OCI-LY1 (cell line): ENCODE measurements around the gene IL1RAPL1.

ENCODE experiments used
- EZH2 ChIP-seq: fragments of 200-600 bp; sonication (generic), shearing (Covaris generic); IDR thresholded peaks from 2 replicates; pipeline ENCODE4 v1.8.0; 2017; ENCODE audit warnings: borderline replicate concordance, mixed run types, mild to moderate bottlenecking, antibody characterized with exemption, low read length, moderate library complexity, mixed read lengths
- TF ChIP-seq, protein P1 (sequence below): fragments of 200-600 bp; sonication (generic), shearing (Covaris generic); IDR thresholded peaks from 2 replicates; pipeline ENCODE4 v1.5.1; 2017; ENCODE audit warnings: mild to moderate bottlenecking, antibody characterized with exemption, low read length, moderate library complexity, mixed read lengths

DNA sequence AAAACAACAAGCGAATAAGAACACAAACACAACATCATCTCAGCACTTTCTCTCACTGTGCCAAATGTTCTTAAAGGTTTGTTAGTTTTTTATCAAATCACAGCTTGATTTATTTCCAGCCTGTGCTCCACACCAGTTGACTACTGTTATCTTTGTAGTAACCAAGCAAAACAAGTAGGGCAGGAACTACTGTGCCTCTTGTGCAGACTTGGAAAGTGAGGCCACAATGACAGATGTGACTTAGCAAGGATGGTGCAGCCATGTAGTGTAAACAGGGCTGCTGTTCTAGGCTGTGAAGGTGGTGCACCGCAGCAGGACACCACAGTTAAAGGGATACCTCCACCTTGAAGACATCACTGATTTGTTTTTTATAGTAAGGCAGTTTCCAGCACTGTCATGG lies 170.0 kb downstream of the IL1RAPL1 start:
- TF ChIP-seq, protein P1, sequence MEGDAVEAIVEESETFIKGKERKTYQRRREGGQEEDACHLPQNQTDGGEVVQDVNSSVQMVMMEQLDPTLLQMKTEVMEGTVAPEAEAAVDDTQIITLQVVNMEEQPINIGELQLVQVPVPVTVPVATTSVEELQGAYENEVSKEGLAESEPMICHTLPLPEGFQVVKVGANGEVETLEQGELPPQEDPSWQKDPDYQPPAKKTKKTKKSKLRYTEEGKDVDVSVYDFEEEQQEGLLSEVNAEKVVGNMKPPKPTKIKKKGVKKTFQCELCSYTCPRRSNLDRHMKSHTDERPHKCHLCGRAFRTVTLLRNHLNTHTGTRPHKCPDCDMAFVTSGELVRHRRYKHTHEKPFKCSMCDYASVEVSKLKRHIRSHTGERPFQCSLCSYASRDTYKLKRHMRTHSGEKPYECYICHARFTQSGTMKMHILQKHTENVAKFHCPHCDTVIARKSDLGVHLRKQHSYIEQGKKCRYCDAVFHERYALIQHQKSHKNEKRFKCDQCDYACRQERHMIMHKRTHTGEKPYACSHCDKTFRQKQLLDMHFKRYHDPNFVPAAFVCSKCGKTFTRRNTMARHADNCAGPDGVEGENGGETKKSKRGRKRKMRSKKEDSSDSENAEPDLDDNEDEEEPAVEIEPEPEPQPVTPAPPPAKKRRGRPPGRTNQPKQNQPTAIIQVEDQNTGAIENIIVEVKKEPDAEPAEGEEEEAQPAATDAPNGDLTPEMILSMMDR = no peak
- TF ChIP-seq EZH2 = no peak
